ENCODE data around the gene DTWD2.

DNA sequence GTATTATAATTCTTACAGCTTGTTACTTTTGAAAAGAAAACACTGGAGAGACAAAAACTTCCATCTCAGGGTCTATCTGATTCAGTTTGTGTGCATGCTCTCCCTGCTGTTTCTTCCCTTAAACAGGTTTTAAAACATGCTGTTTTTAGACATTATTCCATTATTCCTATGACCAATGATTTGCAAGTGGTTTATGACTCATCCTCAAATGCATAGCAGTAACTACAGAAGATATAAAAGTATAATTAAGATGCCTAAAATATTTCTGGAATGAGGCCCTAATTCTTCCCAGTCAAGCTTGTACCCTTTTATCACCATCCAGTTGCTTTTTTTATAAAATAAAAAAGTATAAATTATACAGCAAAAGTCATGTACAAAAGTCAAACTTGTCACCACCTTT lies 3.7 kb downstream of the DTWD2 start:
- TF ChIP-seq, protein P1, sequence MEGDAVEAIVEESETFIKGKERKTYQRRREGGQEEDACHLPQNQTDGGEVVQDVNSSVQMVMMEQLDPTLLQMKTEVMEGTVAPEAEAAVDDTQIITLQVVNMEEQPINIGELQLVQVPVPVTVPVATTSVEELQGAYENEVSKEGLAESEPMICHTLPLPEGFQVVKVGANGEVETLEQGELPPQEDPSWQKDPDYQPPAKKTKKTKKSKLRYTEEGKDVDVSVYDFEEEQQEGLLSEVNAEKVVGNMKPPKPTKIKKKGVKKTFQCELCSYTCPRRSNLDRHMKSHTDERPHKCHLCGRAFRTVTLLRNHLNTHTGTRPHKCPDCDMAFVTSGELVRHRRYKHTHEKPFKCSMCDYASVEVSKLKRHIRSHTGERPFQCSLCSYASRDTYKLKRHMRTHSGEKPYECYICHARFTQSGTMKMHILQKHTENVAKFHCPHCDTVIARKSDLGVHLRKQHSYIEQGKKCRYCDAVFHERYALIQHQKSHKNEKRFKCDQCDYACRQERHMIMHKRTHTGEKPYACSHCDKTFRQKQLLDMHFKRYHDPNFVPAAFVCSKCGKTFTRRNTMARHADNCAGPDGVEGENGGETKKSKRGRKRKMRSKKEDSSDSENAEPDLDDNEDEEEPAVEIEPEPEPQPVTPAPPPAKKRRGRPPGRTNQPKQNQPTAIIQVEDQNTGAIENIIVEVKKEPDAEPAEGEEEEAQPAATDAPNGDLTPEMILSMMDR (IDR thresholded peaks at IDR 0.05; ENCODE audit: insufficient read depth, low read length, poor library complexity, severe bottlenecking) = no peak
- TF ChIP-seq EZH2phosphoT487 (conservative IDR thresholded peaks at IDR 0.05; ENCODE audit: low read length) = no peak

Measured in SU-DHL-6 (cell line).